H9 (cell line): ENCODE data around the gene HHIP. TPM values are rescaled to one million over a fixed set of nuclear protein-coding genes. Genes with fewer than 3 reads are reported as not detected.

ENCODE experiments used
- DNase-seq: peaks from one replicate; pipeline ENCODE4 v3.0.0-alpha.2; 2017
- H2AFZ ChIP-seq: one replicate; pipeline ENCODE4 v1.6.1; 2013; ENCODE audit warnings: mild to moderate bottlenecking, low read length, control low read depth, moderate library complexity
- H2AK5ac ChIP-seq: 2 replicates; pipeline ENCODE4 v1.6.1; 2013; ENCODE audit warnings: low read length, control low read depth, mixed read lengths; ENCODE audit not compliant: insufficient read length
- H2BK120ac ChIP-seq: one replicate; pipeline ENCODE4 v1.6.1; 2013; ENCODE audit warnings: low read depth, mild to moderate bottlenecking, low read length, control low read depth, inconsistent platforms; ENCODE audit not compliant: poor library complexity, severe bottlenecking
- H2BK12ac ChIP-seq: 2 replicates; pipeline ENCODE4 v1.6.1; 2013; ENCODE audit warnings: low read length, control low read depth, mixed read lengths, low read depth; ENCODE audit not compliant: insufficient read length
- H2BK15ac ChIP-seq: 2 replicates; pipeline ENCODE4 v1.6.1; 2013; ENCODE audit warnings: low read depth, low read length, control low read depth
- H2BK20ac ChIP-seq: one replicate; pipeline ENCODE4 v1.6.1; 2013; ENCODE audit warnings: low read depth, mild to moderate bottlenecking, low read length, control low read depth, inconsistent platforms; ENCODE audit not compliant: poor library complexity, severe bottlenecking
- H2BK5ac ChIP-seq: 2 replicates; pipeline ENCODE4 v1.6.1; 2013; ENCODE audit warnings: low read length, control low read depth, mixed read lengths; ENCODE audit not compliant: insufficient read length
- H3K14ac ChIP-seq: 2 replicates; pipeline ENCODE4 v1.6.1; 2013; ENCODE audit warnings: low read length, control low read depth; ENCODE audit not compliant: insufficient read depth
- H3K18ac ChIP-seq: 2 replicates; pipeline ENCODE4 v1.6.1; 2013; ENCODE audit warnings: low read depth, mild to moderate bottlenecking, mixed read lengths, low read length, control low read depth; ENCODE audit not compliant: insufficient read length
- H3K23ac ChIP-seq: 2 replicates; pipeline ENCODE4 v1.6.1; 2013; ENCODE audit warnings: low read length, control low read depth, mixed read lengths, low read depth; ENCODE audit not compliant: insufficient read length
- H3K23me2 ChIP-seq: 2 replicates; pipeline ENCODE4 v1.6.1; 2013; ENCODE audit warnings: low read depth, mild to moderate bottlenecking, mixed read lengths, low read length, control low read depth; ENCODE audit not compliant: insufficient read length, poor library complexity, severe bottlenecking
- H3K27ac ChIP-seq: 2 replicates; pipeline ENCODE4 v1.5.1; 2013; ENCODE audit warnings: low read length, control low read depth, mixed read lengths, low read depth; ENCODE audit not compliant: insufficient read length
- H3K27me3 ChIP-seq: 2 replicates; pipeline ENCODE4 v1.6.1; 2013; ENCODE audit warnings: low read length, control low read depth, inconsistent platforms; ENCODE audit not compliant: insufficient read depth
- H3K4ac ChIP-seq: 2 replicates; pipeline ENCODE4 v1.6.1; 2013; ENCODE audit warnings: low read depth, mild to moderate bottlenecking, control low read depth, inconsistent platforms, low read length, moderate library complexity
- H3K4me1 ChIP-seq: 2 replicates; pipeline ENCODE4 v1.6.1; 2013; ENCODE audit warnings: low read length, control low read depth, inconsistent platforms; ENCODE audit not compliant: insufficient read depth
- H3K4me2 ChIP-seq: 2 replicates; pipeline ENCODE4 v1.6.1; 2013; ENCODE audit warnings: low read length, control low read depth, mixed read lengths; ENCODE audit not compliant: insufficient read length, insufficient read depth
- H3K56ac ChIP-seq: 2 replicates; pipeline ENCODE4 v1.6.1; 2013; ENCODE audit warnings: low read depth, mild to moderate bottlenecking, mixed read lengths, low read length, control low read depth; ENCODE audit not compliant: insufficient read length
- H3K79me1 ChIP-seq: 2 replicates; pipeline ENCODE4 v1.6.1; 2013; ENCODE audit warnings: low read depth, mild to moderate bottlenecking, moderate library complexity, low read length, control low read depth, inconsistent platforms; ENCODE audit not compliant: insufficient read depth, poor library complexity, severe bottlenecking
- H3K79me2 ChIP-seq: 2 replicates; pipeline ENCODE4 v1.6.1; 2013; ENCODE audit warnings: low read length, control low read depth, inconsistent platforms; ENCODE audit not compliant: insufficient read depth
- H3K9ac ChIP-seq: 2 replicates; pipeline ENCODE4 v1.6.1; 2013; ENCODE audit warnings: low read length, control low read depth, mixed read lengths; ENCODE audit not compliant: insufficient read length; ENCODE audit errors: extremely low read depth
- H3K9me3 ChIP-seq: one replicate; pipeline ENCODE4 v1.6.1; 2013; ENCODE audit warnings: low read depth, low read length, inconsistent platforms; ENCODE audit not compliant: control insufficient read depth
- H3T11ph ChIP-seq: one replicate; pipeline ENCODE4 v1.6.1; 2013; ENCODE audit warnings: mild to moderate bottlenecking, low read length, control low read depth, inconsistent platforms
- H4K20me1 ChIP-seq: one replicate; pipeline ENCODE4 v1.6.1; 2013; ENCODE audit not compliant: control insufficient read depth, insufficient read length, insufficient read depth
- H4K5ac ChIP-seq: 2 replicates; pipeline ENCODE4 v1.6.1; 2013; ENCODE audit warnings: low read depth, mild to moderate bottlenecking, mixed read lengths, low read length, control low read depth; ENCODE audit not compliant: insufficient read length
- H4K8ac ChIP-seq: replicated peaks from 2 replicates; pipeline ENCODE4 v1.6.1; 2013; ENCODE audit warnings: low read length, control low read depth, mixed read lengths, low read depth; ENCODE audit not compliant: insufficient read length
- H4K91ac ChIP-seq: 2 replicates; pipeline ENCODE4 v1.6.1; 2013; ENCODE audit warnings: low read depth, mild to moderate bottlenecking, moderate library complexity, mixed read lengths, low read length, control low read depth; ENCODE audit not compliant: insufficient read length
- H3K27ac Mint-ChIP-seq, 3 experiments: 2 replicates in 2 of 3; 3 replicates in 1 of 3; pipeline ENCODE4 v1.8.0; 2020 to 2021; ENCODE audit warnings: mixed read lengths in 3 of 3, mild to moderate bottlenecking in 1 of 3, moderate library complexity in 1 of 3
- H3K27me3 Mint-ChIP-seq: 2 replicates; pipeline ENCODE4 v1.8.0; 2021; ENCODE audit warnings: low read depth, mild to moderate bottlenecking, moderate library complexity, mixed read lengths
- H3K36me3 Mint-ChIP-seq, 3 experiments: 2 replicates in 2 of 3; 3 replicates in 1 of 3; pipeline ENCODE4 v1.8.0; 2020 to 2021; ENCODE audit warnings: low read depth in 3 of 3, mixed read lengths in 3 of 3; ENCODE audit not compliant: insufficient read depth in 1 of 3
- H3K4me1 Mint-ChIP-seq, 2 experiments: 2 replicates each; pipeline ENCODE4 v1.8.0; 2020; ENCODE audit warnings: mixed read lengths in 2 of 2
- H3K4me3 Mint-ChIP-seq, 2 experiments: 2 replicates in 1 of 2; 3 replicates in 1 of 2; pipeline ENCODE4 v1.8.0; 2020 to 2021; ENCODE audit warnings: mild to moderate bottlenecking in 2 of 2, mixed read lengths in 2 of 2, moderate library complexity in 1 of 2
- H3K9me3 Mint-ChIP-seq, 2 experiments: 2 replicates in 1 of 2; 3 replicates in 1 of 2; pipeline ENCODE4 v1.8.0; 2020; ENCODE audit warnings: mild to moderate bottlenecking in 2 of 2, mixed read lengths in 2 of 2, moderate library complexity in 1 of 2
- CTCF ChIP-seq: fragments of 200-600 bp; sonication (generic); conservative IDR thresholded peaks from 3 replicates; pipeline ENCODE4 v1.8.0; 2021; ENCODE audit warnings: antibody characterized with exemption, mild to moderate bottlenecking
- WGBS: extraction: QIAGEN DNeasy Blood & Tissue Kit; methylation state at CpG from one replicate; pipeline ENCODE4 v1.1.7; 2013; ENCODE audit warnings: missing lambda C conversion rate, low lambda C conversion rate, mixed read lengths; ENCODE audit not compliant: insufficient read length; ENCODE audit errors: extremely low coverage; 5-methylcytosine and 5-hydroxymethylcytosine counted together
- total RNA-seq: library from RNA; stranded (reverse); gene quantifications from 2 replicates; pipeline ENCODE4 v1.2.1, GENCODE V29; 2021

Gene HHIP
- total RNA-seq, 1 experiment from 2014 or later, result 3.8 TPM

GRCh38 chr4:144670776-144671175 lies 24.8 kb downstream of the HHIP start:
- H2BK12ac ChIP-seq, result no peak overlapping the region
- H3K79me2 ChIP-seq, result no peaks in the 10 kb centered on the region
- no peak overlapping the region for H4K8ac ChIP-seq
- TF ChIP-seq CTCF, result no peak
- no peak overlapping the region for H3K56ac ChIP-seq
- H3K23me2 ChIP-seq, result no peaks in the 10 kb centered on the region
- no peak for DNase-seq
- no peak overlapping the region for H3K14ac ChIP-seq
- H2BK120ac ChIP-seq, result no peak overlapping the region
- no peak overlapping the region for H3K4ac ChIP-seq
- no peak overlapping the region for H4K91ac ChIP-seq
- H3T11ph ChIP-seq, result no peak overlapping the region
- no peak overlapping the region for H3K23ac ChIP-seq
- Mint-ChIP-seq H3K4me1 (peaks cover 6 to 7% of the 10 kb centered on the region in 2 experiments), H3K27ac (no peak overlapping the region), H3K36me3 (no peaks in the 10 kb centered on the region), H3K9me3 (no peaks in the 10 kb centered on the region), H3K4me3 (no peak overlapping the region), H3K27me3 (no peaks in the 10 kb centered on the region)
- H2BK20ac ChIP-seq, result no peak overlapping the region
- H3K9ac ChIP-seq, result no peak overlapping the region
- H3K4me1 ChIP-seq, result no peaks in the 10 kb centered on the region
- no peak overlapping the region for H4K5ac ChIP-seq
- no peak overlapping the region for H2AFZ ChIP-seq
- H3K79me1 ChIP-seq, result no peaks in the 10 kb centered on the region
- H3K4me2 ChIP-seq, result no peak overlapping the region
- no peak overlapping the region for H2BK15ac ChIP-seq
- H3K9me3 ChIP-seq, result no peaks in the 10 kb centered on the region
- no peak overlapping the region for H2BK5ac ChIP-seq
- no CpG with 5 or more reads among the region's 5 CpGs for WGBS
- no peaks in the 10 kb centered on the region for H3K27me3 ChIP-seq
- no peak overlapping the region for H2AK5ac ChIP-seq
- H3K27ac ChIP-seq, result no peak overlapping the region
- no peak overlapping the region for H3K18ac ChIP-seq
- no peaks in the 10 kb centered on the region for H4K20me1 ChIP-seq
